CD14-positive monocyte (primary cell): ENCODE data around the gene SETBP1. TPM values are rescaled to one million over a fixed set of nuclear protein-coding genes. Genes with fewer than 3 reads are reported as not detected.

ENCODE experiments used
- DNase-seq, 3 donors: peaks; one replicate each; pipeline ENCODE4 v3.0.0-alpha.2; 2011 to 2022
- H2AFZ ChIP-seq: 2 replicates; pipeline ENCODE4 v1.6.0; 2012; ENCODE audit warnings: mild to moderate bottlenecking, low read depth, low read length, inconsistent platforms; ENCODE audit not compliant: insufficient read depth, poor library complexity, severe bottlenecking
- H3K27ac ChIP-seq, 2 donors: 1 replicate in 1 of 2; 2 replicates in 1 of 2; pipeline ENCODE4 v1.5.1; 2012 to 2013; ENCODE audit warnings: low read length in 2 of 2, control low read depth in 1 of 2, inconsistent platforms in 1 of 2, low read depth in 1 of 2, mild to moderate bottlenecking in 1 of 2
- H3K27me3 ChIP-seq, 2 donors: one replicate each; pipeline versions ENCODE4 v1.6.0 to v1.6.1; 2011 to 2013; ENCODE audit warnings: low read length in 2 of 2; ENCODE audit not compliant: control insufficient read depth in 2 of 2, insufficient read depth in 2 of 2
- H3K36me3 ChIP-seq, 2 donors: replicated peaks in 1 of 2; 1 replicate in 1 of 2; 2 replicates in 1 of 2; pipeline versions ENCODE4 v1.5.1 to v1.6.1; 2012 to 2013; ENCODE audit warnings: low read length in 2 of 2, control low read depth in 1 of 2, inconsistent platforms in 1 of 2, mild to moderate bottlenecking in 1 of 2; ENCODE audit not compliant: insufficient read depth in 2 of 2, control insufficient read depth in 1 of 2
- H3K4me1 ChIP-seq, 2 donors: 1 replicate in 1 of 2; 2 replicates in 1 of 2; pipeline versions ENCODE4 v1.5.1 to v1.6.1; 2012 to 2013; ENCODE audit warnings: low read length in 2 of 2, control low read depth in 1 of 2, inconsistent platforms in 1 of 2, mild to moderate bottlenecking in 1 of 2, moderate library complexity in 1 of 2; ENCODE audit not compliant: insufficient read depth in 2 of 2, control insufficient read depth in 1 of 2
- H3K4me2 ChIP-seq: replicated peaks from 2 replicates; pipeline ENCODE3; 2012; ENCODE audit warnings: low read length, moderate library complexity, mild to moderate bottlenecking; ENCODE audit not compliant: poor library complexity, severe bottlenecking; ENCODE audit errors: extremely low read depth
- H3K4me3 ChIP-seq, 3 experiments: fragments of 200-600 bp in 1 of 3; sonication (generic) in 1 of 3; replicated peaks in 1 of 3; 1 replicate in 2 of 3; 2 replicates in 1 of 3; pipeline ENCODE4 v1.5.1; 2011 to 2013; ENCODE audit warnings: low read length in 3 of 3, mild to moderate bottlenecking in 3 of 3, control low read depth in 2 of 3, low read depth in 2 of 3, inconsistent platforms in 1 of 3, moderate library complexity in 1 of 3
- H3K79me2 ChIP-seq: 2 replicates; pipeline ENCODE4 v1.6.0; 2012; ENCODE audit warnings: mild to moderate bottlenecking, control low read depth, inconsistent platforms, low read length, moderate library complexity; ENCODE audit not compliant: insufficient read depth
- H3K9ac ChIP-seq: 2 replicates; pipeline ENCODE4 v1.6.0; 2017; ENCODE audit warnings: low read length, mild to moderate bottlenecking; ENCODE audit not compliant: insufficient read depth, poor library complexity, severe bottlenecking
- H3K9me3 ChIP-seq, 2 donors: replicated peaks in 1 of 2; 1 replicate in 1 of 2; 2 replicates in 1 of 2; pipeline versions ENCODE4 v1.5.1 to v1.6.1; 2012 to 2013; ENCODE audit warnings: low read length in 2 of 2, control low read depth in 1 of 2; ENCODE audit not compliant: control insufficient read depth in 1 of 2, insufficient read depth in 1 of 2
- H4K20me1 ChIP-seq: 2 replicates; pipeline ENCODE4 v1.6.0; 2012; ENCODE audit warnings: mild to moderate bottlenecking, low read length, control low read depth, moderate library complexity; ENCODE audit not compliant: insufficient read depth
- H3K27ac Mint-ChIP-seq, 7 donors: one replicate each; pipeline ENCODE4 v1.8.0; 2020; ENCODE audit warnings: mild to moderate bottlenecking in 7 of 7, mixed read lengths in 7 of 7, moderate library complexity in 6 of 7, inconsistent platforms in 2 of 7
- H3K27me3 Mint-ChIP-seq, 3 donors: one replicate each; pipeline ENCODE4 v1.8.0; 2021 to 2022; ENCODE audit warnings: low read depth in 3 of 3, mild to moderate bottlenecking in 3 of 3, mixed read lengths in 3 of 3, moderate library complexity in 3 of 3, inconsistent platforms in 1 of 3
- H3K36me3 Mint-ChIP-seq, 2 donors: one replicate each; pipeline ENCODE4 v1.8.0; 2020; ENCODE audit warnings: mixed read lengths in 2 of 2, inconsistent platforms in 1 of 2, mild to moderate bottlenecking in 1 of 2
- H3K4me1 Mint-ChIP-seq: one replicate; pipeline ENCODE4 v1.8.0; 2020; ENCODE audit warnings: mild to moderate bottlenecking, mixed read lengths
- H3K4me3 Mint-ChIP-seq, 2 donors: one replicate each; pipeline ENCODE4 v1.8.0; 2020; ENCODE audit warnings: mild to moderate bottlenecking in 2 of 2, mixed read lengths in 2 of 2, moderate library complexity in 1 of 2
- H3K9me3 Mint-ChIP-seq, 7 donors: one replicate each; pipeline ENCODE4 v1.8.0; 2020 to 2022; ENCODE audit warnings: mixed read lengths in 7 of 7, mild to moderate bottlenecking in 6 of 7, moderate library complexity in 6 of 7, inconsistent platforms in 2 of 7
- CTCF ChIP-seq: fragments of 200-600 bp; IDR thresholded peaks from one replicate; pipeline ENCODE4 v1.8.0; 2022; ENCODE audit warnings: antibody characterized with exemption, mild to moderate bottlenecking
- WGBS: methylation state at CpG from one replicate; pipeline ENCODE4 v1.1.5; 2013; ENCODE audit warnings: missing lambda C conversion rate; ENCODE audit not compliant: insufficient coverage; 5-methylcytosine and 5-hydroxymethylcytosine counted together
- intact Hi-C, 2 donors: fragments of 100-400 bp; cut with micrococcal nuclease; formaldehyde crosslinking; loops; one replicate each; pipeline versions ENCODE4 v1.15.0 to v1.15.1; 2023
- polyA plus RNA-seq, 3 donors: library from polyadenylated mRNA; depleted of rRNA in 1 of 3; unstranded in 2 of 3; stranded (reverse) in 1 of 3; fragments of 300-500 nt in 2 of 3; fragments of >200 nt in 1 of 3; fragmentation: Illumina TruSeq in 2 of 3; gene quantifications; 1 replicate in 2 of 3; 2 replicates in 1 of 3; pipeline ENCODE4 v1.2.3, GENCODE V29; 2012 to 2021

Gene SETBP1
- polyA plus RNA-seq, 3 donors, result 0.01 to 1.2 TPM; not detected in 1

GRCh38 chr18:44677933-44678332 is 2.8 kb upstream of the SETBP1 start:
- Histone ChIP-seq H2AFZ (no peak overlapping the region), H3K4me3 (no peak overlapping the region), H3K9ac (no peak overlapping the region), H3K27ac (no peak overlapping the region), H3K27me3 (peaks cover 47 to 50% of the 10 kb centered on the region in 2 donors), H3K36me3 (no peaks in the 10 kb centered on the region), H3K4me2 (no peak overlapping the region), H3K4me1 (peaks cover 8 to 10% of the 10 kb centered on the region in 2 donors), H4K20me1 (no peaks in the 10 kb centered on the region), H3K79me2 (no peaks in the 10 kb centered on the region), H3K9me3 (peaks cover 2 to 10% of the 10 kb centered on the region in 2 donors)
- H3K36me3 Mint-ChIP-seq, result peaks cover 4% of the 10 kb centered on the region in 2 donors
- H3K27me3 Mint-ChIP-seq, result peaks cover 11 to 37% (median 17%) of the 10 kb centered on the region in 3 donors
- intact Hi-C loops, result loop anchor here (2.0 to 5.0 kb wide), 2 partner anchors 537 to 539 kb away; no protein-coding TSS in a partner anchor
- peaks cover 0 to 5% (median 3%) of the 10 kb centered on the region in 7 donors for H3K9me3 Mint-ChIP-seq
- WGBS, result 81% methylated on average over 6 of the region's 7 CpGs
- peaks cover 7% of the 10 kb centered on the region for H3K4me1 Mint-ChIP-seq
- no peak for DNase-seq
- H3K4me3 Mint-ChIP-seq, result peak overlapping the region; percentile 55 to 68
- no peak for TF ChIP-seq CTCF
- H3K27ac Mint-ChIP-seq, result no peak overlapping the region

GRCh38 chr18:44678725-44679055 is 2.0 kb upstream of the SETBP1 start:
- Mint-ChIP-seq H3K27me3 (peaks cover 11 to 34% (median 17%) of the 10 kb centered on the region in 3 donors), H3K4me3 (peak overlapping the region; percentile 69 to 70), H3K27ac (no peak overlapping the region), H3K9me3 (peaks cover 0 to 5% (median 3%) of the 10 kb centered on the region in 7 donors), H3K4me1 (peaks cover 7% of the 10 kb centered on the region), H3K36me3 (peaks cover 4% of the 10 kb centered on the region in 2 donors)
- peak overlapping the region; percentile 86 for H3K4me2 ChIP-seq
- intact Hi-C loops, result loop anchor here (2.0 to 5.0 kb wide), 2 partner anchors 536 to 539 kb away; no protein-coding TSS in a partner anchor
- peak overlapping the region; percentile 75 for H3K9ac ChIP-seq
- H3K4me3 ChIP-seq, result peak overlapping the region in 2 of 3 experiments; percentile 79 to 92
- no peak overlapping the region for H3K27ac ChIP-seq
- H3K36me3 ChIP-seq, result no peaks in the 10 kb centered on the region
- H3K9me3 ChIP-seq, result peaks cover 0 to 10% of the 10 kb centered on the region in 2 donors
- H3K4me1 ChIP-seq, result peaks cover 8 to 10% of the 10 kb centered on the region in 2 donors
- no peaks in the 10 kb centered on the region for H4K20me1 ChIP-seq
- DNase-seq, result no peak
- peaks cover 54 to 56% of the 10 kb centered on the region in 2 donors for H3K27me3 ChIP-seq
- H3K79me2 ChIP-seq, result no peaks in the 10 kb centered on the region
- TF ChIP-seq CTCF, result no peak
- WGBS, result 5% methylated on average over 4 of the region's 7 CpGs
- H2AFZ ChIP-seq, result peak overlapping the region; percentile 91
